Peyer's patch (tissue), 4 donors: ENCODE data around the gene CRKL.

Source experiments
- POLR2A ChIP-seq, 2 donors: fragments of 450-650 bp; IDR thresholded peaks; one replicate each; pipeline ENCODE4 v1.5.1; 2017; ENCODE audit warnings: antibody characterized with exemption in 2 of 2, mild to moderate bottlenecking in 2 of 2, moderate library complexity in 2 of 2
- TF ChIP-seq, protein P1 (sequence below), 6 experiments: fragments of 450-650 bp in 4 of 6; fragments of 200-600 bp in 2 of 6; sonication (generic) in 1 of 6; IDR thresholded peaks; one replicate each; pipeline ENCODE4 v1.5.1; 2017 to 2019; ENCODE audit warnings: antibody characterized with exemption in 6 of 6, mild to moderate bottlenecking in 3 of 6, moderate library complexity in 1 of 6

DNA sequence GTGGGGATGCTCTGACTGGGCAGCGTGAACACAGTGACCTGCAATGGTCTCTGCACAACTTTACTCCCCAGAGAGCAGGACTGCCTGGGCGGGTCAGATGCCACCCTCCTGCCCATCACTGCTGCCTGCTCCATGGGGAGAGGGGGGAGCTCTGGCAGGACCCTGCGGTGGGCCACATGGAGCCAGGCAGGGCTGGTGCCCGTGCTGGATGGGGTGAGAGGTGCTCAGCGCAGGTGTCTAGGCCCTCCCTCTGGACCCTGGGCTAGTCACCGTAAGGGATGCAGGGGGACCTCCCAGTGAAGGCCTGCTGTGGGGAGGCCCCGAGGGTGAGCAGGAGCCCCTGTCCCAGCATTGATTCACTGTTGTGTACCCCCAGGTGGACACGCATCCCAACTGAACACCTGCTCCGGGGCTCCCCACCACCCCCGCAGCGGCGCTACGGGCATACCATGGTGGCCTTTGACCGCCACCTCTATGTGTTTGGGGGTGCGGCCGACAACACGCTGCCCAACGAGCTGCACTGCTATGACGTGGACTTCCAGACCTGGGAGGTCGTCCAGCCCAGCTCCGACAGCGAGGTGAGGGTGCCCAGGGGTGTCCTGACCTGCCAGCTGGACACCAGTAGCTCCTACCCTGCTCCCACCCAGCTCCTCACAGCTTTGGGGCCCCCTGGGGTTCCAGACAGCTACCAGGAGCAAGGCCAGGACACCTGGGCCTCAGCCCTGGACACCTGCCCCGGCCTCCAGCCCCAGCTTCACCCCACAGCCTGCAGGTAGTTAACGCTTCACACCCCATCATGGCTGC lies 74.2 kb downstream of the CRKL start:
- TF ChIP-seq, protein P1, sequence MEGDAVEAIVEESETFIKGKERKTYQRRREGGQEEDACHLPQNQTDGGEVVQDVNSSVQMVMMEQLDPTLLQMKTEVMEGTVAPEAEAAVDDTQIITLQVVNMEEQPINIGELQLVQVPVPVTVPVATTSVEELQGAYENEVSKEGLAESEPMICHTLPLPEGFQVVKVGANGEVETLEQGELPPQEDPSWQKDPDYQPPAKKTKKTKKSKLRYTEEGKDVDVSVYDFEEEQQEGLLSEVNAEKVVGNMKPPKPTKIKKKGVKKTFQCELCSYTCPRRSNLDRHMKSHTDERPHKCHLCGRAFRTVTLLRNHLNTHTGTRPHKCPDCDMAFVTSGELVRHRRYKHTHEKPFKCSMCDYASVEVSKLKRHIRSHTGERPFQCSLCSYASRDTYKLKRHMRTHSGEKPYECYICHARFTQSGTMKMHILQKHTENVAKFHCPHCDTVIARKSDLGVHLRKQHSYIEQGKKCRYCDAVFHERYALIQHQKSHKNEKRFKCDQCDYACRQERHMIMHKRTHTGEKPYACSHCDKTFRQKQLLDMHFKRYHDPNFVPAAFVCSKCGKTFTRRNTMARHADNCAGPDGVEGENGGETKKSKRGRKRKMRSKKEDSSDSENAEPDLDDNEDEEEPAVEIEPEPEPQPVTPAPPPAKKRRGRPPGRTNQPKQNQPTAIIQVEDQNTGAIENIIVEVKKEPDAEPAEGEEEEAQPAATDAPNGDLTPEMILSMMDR (IDR thresholded peaks at IDR 0.05) = no peak
- no peak for TF ChIP-seq POLR2A (IDR thresholded peaks at IDR 0.05)
